G401 (cell line): ENCODE data around the gene SPATA1. TPM values are rescaled to one million over a fixed set of nuclear protein-coding genes. Genes with fewer than 3 reads are reported as not detected.
"Not testable (repeated sequence)": the region's sequence is repeated elsewhere in the genome, so short reads cannot be mapped to it uniquely, and the experiment has no call there.

Experiments
- DNase-seq: peaks from one replicate; pipeline ENCODE4 v3.0.0-alpha.2; 2015; ENCODE audit warnings: low spot score
- in situ Hi-C: cut with HindIII; loops from 2 replicates; pipeline ENCODE4 v1.10.0; 2016; ENCODE audit warnings: low sequenced_read_pairs, mixed read lengths
- total RNA-seq: library from RNA; depleted of rRNA; stranded (reverse); fragments of >200 nt; shearing (Covaris generic); gene quantifications from 2 replicates; pipeline ENCODE4 v1.2.3, GENCODE V29; 2014

SPATA1 gene
- total RNA-seq, 1 experiment from 2014 or later, result not detected

DNA sequence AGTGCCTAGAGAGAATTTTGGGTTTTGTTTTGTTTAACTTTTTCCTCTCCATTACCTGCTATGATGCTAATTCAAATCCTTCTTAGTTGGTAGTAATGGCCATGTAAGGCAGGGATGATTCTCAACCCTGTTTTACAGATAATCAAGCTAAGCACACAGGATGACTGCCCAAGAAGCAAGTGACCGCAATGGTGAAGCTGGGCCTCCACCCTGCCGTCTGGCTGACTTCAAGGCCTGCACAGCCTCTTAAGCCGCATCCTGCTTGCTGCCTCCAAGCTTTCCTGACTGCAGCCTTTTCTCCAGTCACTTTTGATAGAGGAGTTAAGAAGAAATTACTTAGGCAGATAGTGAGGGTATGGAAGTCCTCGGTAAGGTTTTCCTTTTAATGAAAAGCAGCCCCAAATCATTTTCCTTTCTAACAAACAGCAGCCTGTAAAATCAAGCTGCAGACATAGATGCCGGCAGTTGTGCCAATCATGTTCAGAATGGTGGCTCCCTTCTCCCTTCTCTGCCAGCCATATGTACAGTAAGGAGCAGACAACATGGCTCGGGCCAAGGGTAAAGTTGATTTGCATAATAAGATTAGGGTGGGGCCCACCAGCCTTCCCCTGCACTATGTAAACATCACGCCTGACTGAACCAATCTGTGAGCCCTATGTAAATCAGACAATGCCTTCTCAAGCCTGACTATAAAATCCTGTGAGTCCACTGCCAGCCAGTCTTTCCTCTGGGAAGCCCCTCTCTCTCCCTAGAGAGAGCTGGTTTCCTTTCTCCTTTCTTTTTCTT is 76.8 kb downstream of the SPATA1 start:
- in situ Hi-C loops, result no loop called here
- DNase-seq, result no peak

GRCh38 chr1:84583648-84584047 is 77.5 kb downstream of the SPATA1 start:
- in situ Hi-C loops, result no loop called here
- DNase-seq, result no peak

- in situ Hi-C loops, result no loop called here
- DNase-seq, result no peak
Observed at GRCh38 chr1:84584126-84584525, 77.9 kb downstream of the SPATA1 start.

DNA sequence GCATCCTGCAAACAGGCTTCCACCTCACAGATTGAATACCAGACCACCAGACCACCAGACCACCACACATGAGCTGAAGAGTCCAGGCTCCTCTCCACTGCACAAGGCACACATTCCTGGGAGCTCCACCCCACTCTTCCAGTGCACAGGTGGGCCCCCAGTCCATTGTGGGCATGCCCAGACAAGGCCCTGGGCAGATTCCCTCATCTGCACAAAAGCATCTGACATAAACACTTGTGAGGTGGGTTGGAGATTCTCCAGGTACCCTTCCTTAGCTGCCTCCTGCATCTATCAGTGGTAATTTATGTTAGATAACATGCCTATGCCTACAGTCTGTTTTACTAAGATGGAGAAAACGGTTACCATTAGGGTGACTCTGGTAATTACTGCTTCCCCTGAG is 79.6 kb downstream of the SPATA1 start:
- in situ Hi-C loops, result no loop called here
- DNase-seq, result no peak

GRCh38 chr1:84587099-84587498 is 80.9 kb downstream of the SPATA1 start:
- DNase-seq, result no peak
- in situ Hi-C loops, result no loop called here

- DNase-seq, in situ Hi-C loops: not testable (repeated sequence)
Observed at GRCh38 chr1:84594959-84595358, 88.8 kb downstream of the SPATA1 start.

GRCh38 chr1:84597011-84597410 is 90.8 kb downstream of the SPATA1 start:
- in situ Hi-C loops, result no loop called here
- no peak for DNase-seq

DNA sequence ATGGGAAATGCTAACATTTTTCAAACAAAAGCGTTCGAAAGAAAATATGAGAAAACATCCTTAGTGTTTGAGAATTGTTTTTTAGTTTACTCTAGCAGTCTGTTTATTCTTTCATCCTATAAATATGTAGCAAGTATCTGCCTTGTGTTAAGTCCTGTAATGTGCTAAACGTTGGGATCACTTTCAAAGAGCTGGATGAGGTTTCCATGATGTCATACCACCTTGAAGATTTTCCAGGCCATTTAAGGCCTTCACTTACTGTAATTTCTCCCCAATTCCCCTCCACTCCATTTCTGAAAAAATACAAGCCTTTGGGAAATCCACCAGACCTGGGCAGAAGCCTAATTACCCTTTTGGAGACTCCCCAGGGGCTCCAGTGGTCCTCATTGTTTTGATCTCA is 92.2 kb downstream of the SPATA1 start:
- DNase-seq, result no peak
- in situ Hi-C loops, result no loop called here

GRCh38 chr1:84598846-84599741 is 92.9 kb downstream of the SPATA1 start:
- no peak for DNase-seq

GRCh38 chr1:84600796-84601195 is 94.6 kb downstream of the SPATA1 start:
- in situ Hi-C loops, result no loop called here
- no peak for DNase-seq

More at GRCh38 chr1:84598846-84599741, 92.9 kb downstream of the SPATA1 start:
- in situ Hi-C loops, result no loop called here

DNA sequence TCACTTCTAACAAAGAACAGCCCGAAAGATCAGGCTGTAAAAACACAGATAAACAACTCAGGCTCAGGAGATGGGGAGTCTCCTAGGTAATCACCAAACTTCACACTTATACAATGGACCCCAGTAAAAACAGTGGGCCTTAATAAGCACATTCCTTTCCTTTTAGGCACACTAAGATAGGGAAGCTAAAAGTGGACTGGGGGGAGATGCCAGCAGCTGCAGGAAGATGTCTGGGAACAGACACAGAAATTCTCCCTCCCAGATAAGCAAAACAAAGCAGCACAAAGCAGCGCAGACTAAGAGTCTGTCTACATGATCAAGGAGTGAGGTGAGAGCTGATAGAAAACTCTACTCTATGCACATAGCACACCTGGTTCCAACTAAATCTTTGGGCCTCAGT is 97.0 kb downstream of the SPATA1 start:
- DNase-seq, result no peak
- in situ Hi-C loops, result no loop called here

DNA sequence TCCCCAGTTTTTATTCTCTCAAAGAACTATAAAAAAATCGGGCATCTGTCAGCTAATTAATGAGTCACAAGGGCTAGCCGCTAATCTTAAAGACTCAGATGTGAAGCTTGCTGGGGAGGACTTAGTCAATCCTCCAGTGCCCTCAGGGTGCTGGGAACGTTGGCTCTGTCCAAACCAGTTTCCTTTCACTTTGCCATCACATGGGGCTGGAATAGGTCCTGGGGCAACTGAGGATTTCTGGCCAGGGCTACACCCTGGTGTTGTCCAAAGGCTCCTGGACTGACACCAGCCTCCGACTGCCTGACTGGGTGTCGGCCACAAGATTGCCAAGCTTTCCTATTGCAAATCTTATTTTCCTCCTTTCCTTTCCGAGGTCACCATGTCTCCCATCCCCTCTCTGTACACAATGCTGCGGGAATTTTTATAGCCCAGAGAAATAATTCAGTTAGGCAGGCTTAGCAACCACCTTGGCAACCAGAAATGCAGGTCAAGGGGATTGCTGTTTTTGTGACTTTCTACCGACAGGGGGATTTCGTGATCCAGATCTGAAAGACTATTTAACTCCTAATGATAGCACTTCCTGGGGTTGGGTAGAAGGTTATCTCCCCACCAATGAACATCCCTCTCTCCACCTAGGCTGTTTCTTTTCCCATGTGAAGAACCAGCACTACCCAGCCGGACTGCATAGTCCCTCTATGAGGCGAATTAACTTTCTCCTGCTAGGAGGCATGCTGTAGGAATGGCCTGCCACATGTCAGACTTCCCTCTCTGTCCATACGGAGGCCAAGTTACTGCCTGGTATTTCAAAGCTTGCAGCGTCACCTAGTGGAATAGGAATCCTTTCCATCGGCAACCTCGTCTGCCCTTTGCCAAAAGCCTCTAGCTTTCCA is 98.0 kb downstream of the SPATA1 start:
- DNase-seq, result no peak
- in situ Hi-C loops, result no loop called here

- in situ Hi-C loops, result no loop called here
- no peak for DNase-seq
Observed at GRCh38 chr1:84605157-84605556, 99.0 kb downstream of the SPATA1 start.

GRCh38 chr1:84606977-84607376 is 100.8 kb downstream of the SPATA1 start:
- in situ Hi-C loops, result no loop called here
- DNase-seq, result no peak

- in situ Hi-C loops, result no loop called here
- DNase-seq, result no peak
Observed at GRCh38 chr1:84611091-84611490, 104.9 kb downstream of the SPATA1 start.

- no peak for DNase-seq
- in situ Hi-C loops, result no loop called here
Observed at GRCh38 chr1:84611796-84612195, 105.6 kb downstream of the SPATA1 start.

DNA sequence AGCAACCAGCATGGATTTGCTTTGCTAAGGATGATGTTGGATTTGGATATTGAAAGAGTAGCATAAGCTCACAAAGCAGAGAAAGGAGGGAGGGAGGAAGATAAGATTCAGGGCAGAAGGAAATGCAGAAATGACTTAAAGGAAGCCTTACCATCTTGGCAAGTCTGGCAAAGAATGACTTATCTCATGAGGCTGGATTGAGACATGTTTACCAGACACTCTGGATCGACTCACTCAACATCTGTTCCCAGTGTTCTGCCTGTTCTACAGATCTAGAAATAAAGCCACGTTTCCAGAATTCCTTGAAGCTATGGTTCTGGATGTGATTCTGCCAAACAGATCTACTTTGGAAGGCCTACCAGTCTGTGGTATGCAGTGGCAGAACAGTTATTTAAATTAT is 106.8 kb downstream of the SPATA1 start:
- no peak for DNase-seq
- in situ Hi-C loops, result no loop called here

DNA sequence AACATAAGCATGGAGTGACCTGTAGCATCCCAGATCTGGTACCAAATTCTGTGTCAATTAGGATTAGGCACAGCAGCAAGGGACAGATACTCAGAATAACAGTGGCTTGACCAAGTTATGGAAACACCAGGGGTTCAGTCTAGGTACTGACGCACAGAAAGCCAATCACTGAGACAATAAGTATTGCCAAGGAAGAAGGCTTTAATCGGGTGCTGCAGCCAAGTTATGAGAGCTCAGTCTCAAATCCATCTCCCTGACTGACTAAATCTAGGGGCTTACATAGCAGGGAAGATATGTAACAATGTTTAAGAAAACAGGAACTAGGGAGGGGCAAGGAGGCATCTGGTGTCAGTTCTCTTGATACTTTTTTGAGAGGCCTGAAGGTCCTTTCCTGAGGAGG is 107.7 kb downstream of the SPATA1 start:
- in situ Hi-C loops, result no loop called here

GRCh38 chr1:84615790-84616189 is 109.6 kb downstream of the SPATA1 start:
- no peak for DNase-seq
- in situ Hi-C loops, result no loop called here

More for the DNA sequence above, 107.7 kb downstream of the SPATA1 start:
- no peak for DNase-seq
